NCI-H226 (cell line): Measurements from ENCODE around the gene ULK3.

Experiments used
- DNase-seq: peaks from one replicate; pipeline ENCODE4 v3.0.0-alpha.2; 2015

Gene ULK3

GRCh38 chr15:74839526-74840395 is 3.2 kb downstream of the ULK3 start:
- DNase-seq = no peak

DNA sequence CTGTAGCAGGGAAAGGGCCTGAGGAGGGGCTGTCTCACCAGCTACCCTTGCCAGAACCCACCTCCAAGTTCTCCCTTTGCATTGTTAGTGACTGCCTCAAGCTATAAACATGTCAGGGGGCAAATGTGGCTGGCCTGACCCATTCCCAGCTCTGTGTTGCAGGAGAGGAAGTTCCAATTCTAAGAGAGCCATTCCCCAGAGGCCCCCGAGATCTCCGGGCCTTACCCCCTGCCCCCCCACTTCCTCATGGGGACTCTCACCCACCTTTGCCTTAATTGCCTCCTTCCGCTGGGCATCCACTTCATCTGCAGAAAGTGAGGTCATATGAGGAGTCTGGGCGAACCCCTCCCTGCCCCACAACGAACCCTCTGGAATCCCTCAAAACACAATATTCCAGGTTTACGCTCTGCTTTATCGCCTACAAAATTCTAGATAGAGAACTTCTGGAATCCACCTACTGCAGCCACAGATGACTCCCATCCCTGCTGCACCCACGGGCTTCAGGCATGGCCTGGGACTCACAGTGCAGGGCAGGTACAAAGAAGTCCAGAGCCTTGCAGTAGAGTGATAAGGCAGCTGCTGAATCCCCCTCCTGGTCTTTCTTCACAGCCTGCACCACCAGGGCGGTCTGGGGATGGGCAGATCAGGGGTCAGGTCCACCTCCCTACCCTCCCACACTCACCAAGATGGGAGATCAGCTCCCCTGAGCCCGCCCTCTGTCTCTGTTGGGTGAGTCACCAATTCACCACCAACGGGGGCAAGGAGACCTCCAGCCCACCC is 4.0 kb downstream of the ULK3 start:
- no peak for DNase-seq

DNA sequence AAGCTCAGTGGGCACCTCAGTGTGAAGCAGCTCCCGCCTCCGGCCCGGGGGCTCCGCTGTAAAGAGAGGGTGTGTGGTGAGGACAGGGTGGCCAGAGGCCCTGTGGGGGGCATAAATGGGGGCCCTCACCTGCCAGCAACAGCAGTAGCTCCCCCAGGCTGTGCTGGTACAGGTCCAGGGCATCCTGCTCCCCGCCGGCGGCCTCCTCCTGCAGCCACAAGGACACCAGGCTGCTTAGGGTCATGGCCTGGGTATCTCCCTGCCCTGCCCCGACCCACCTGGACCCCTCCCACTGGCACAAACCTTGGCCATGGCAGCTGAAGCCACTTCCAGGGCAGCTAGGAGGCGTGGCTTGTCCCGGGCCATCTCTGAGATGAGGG is 4.8 kb downstream of the ULK3 start:
- DNase-seq = no peak

DNA sequence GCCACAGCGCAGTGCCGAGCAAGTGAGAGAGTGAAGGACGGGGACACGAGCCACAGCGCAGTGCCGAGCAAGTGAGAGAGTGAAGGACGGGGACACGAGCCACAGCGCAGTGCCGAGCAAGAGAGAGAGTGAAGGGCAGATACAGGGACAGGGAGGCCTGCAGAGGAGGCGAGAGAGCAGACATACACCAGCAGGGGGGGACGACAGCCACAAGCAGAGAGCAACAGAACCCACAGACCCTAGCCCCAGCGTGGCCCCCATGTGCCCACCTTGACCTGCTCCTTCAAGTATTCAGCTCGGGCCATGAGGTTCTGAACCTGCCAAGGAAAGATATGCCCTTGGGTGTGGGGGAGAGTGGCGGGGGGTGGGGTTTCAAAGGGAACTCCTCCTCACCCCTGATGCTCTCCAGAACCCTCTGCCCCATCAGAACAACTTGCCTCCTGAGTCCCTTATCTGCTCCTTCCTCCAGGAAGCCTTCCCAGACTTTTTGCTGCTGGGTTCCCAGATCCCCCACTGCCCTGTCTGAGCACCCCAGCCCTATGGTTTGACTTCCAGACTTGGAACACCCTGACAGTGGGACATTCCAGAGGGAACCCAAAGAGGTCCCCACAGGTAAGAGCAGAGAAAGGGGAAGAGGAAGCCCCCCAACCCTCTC is 5.3 kb downstream of the ULK3 start:
- DNase-seq = no peak

- DNase-seq = no peak
Observed at GRCh38 chr15:74836846-74837245, 6.1 kb downstream of the ULK3 start.

DNA sequence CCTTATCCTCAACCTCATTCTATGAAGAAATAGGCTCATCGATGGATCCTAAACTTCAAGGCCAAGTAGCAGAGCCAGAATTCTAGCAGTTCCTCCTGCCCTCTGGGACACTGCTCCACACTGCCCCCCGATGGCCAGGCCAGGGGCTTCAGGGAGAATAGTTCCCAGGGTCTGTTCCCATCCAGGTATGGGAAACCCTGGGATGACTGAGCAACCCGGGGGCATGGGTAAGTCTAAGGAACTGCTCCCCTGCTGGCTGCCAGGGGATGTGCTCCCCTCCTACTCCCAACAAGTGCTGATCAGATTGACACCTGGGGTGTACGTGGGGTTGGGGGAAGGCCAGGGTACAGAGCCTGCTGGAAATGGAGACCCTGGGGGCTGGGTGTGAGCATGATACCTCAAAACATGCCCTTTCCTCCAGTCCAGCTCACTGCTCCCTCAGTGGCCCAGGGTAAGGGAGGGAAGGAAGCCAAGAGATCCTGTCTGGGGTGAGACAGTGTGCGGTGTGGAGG is 7.6 kb downstream of the ULK3 start:
- peak; percentile 67 for DNase-seq

DNA sequence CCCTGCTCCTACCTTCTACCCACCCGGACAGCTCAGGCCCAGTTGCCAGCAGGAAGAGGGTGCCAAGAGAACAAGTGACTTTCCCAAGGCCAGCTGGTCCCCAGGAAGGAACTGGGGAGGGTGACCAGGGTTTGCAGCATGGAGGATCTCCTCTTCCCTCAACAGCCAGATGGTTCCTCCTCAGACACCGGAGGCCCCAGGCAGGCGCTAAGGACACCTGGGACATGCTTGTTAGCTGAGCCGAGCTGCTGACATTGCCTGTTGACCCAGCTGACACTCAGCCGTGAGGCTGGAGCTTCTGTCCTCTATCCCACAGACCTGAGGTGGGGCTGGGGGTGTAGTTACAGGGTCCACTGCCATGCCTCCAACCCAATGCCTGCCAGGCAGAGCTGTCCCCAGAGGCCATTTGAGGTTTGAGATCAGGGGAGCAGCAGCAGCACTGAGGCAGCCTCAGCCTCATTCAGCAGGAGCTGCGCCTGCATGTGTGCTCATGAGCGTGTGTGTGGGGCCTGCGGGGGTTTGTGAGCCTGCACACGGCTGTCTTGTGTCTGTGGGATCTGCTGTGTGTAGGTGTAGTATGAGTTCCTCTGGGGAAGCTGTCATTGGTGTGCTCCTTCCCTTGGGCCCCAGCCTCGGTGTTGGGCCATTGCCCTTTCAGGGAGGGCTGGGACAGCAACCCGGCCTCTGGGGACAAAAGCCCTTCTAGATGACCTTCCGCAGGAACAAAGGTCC is 9.4 kb downstream of the ULK3 start:
- DNase-seq = no peak

DNA sequence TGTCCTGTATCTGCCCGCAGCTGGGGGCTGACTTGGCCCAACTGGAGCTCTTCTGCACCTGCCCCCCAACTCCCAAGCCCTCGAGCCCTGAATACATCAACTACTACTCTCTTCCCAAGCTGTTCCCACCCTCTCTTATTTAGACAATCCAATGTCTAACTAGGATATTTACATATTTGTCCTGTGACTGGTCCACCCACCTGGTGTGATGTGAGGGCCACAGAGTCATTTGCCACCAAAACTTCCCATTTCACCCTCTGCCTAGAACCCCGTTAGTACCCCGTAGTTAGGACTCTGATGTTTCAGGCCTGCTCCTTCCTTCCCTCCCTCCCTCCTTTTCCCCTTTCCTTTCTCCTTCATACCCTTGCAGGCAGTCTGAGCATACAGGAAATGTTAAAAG is 10.1 kb downstream of the ULK3 start:
- no peak for DNase-seq

- no peak for DNase-seq
Observed at GRCh38 chr15:74831813-74832495, 11.0 kb downstream of the ULK3 start.

DNA sequence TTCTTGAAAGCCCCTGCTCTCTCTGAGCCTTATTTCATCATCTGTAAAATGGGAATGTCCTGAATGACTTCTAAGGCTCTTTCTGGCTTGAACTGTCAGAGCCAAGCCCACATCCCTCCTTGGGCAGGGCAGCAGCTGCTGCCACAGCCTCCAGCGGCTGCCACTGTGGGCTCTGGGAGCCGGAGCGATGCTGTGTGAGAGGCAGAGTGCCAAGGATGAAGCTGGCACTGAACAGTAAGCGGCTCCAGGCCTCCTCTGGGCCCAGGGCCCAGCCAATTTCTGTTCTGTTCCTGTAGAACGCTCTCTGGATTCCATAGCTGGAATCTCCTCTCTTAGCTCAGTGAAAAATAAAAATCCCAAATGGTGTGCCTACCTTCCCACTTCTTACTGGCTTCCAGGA is 12.1 kb downstream of the ULK3 start:
- DNase-seq = no peak

DNA sequence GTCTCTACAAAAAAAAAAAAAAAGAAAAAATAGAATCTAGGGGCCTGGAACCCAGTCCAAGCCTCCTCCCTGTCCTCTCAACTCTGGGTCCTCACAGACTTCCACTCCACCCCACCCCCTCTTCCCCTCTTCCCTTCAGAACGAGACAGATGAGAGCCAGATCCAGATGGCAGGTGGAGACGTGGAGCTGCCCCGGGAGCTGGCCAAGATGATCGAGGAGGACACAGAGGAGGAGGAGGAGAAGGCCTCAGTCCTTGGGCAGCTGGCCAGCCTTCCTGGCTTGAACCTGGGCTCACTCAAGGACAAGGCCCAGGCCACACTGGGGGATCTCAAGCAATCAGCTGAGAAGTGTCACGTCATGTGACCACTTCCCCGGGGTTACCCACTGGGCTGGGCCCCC is 13.0 kb downstream of the ULK3 start:
- DNase-seq = no peak

DNA sequence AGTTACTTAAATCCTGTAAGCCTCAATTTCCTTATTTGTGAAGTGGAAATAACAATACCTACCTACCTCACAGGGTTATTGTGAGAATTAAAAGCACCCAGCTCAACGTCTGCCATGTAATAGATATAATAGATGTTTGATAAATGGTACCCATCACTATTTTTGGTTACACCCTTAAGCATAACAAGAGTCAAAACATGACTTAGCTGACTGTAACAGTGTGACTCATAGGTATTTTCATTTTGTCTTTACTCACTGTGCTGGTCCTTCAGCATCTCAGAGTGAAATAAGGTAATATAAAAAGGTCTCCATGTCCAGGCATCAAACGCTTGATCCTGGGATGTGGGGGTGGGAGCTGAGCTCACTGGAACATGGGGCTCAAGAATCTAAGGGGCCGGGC is 13.5 kb downstream of the ULK3 start:
- no peak for DNase-seq

DNA sequence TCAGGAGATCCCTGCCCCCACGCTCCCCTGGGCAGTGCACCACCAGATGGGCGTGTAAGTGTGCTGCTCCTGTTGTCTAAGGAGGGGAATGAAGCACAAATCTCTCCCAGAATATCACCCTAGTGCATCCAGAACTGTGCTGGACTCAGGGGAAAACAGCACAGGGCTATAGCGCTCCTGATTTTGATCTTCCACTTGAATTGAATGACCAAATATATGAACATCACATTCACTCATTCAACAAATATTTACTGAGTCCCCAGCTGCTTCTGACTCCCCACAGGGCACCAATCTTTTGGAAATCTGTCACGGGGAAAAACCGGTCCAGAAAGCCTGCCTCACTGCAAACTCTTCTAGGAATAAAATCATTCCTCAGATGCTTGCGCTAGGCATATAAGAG is 14.1 kb downstream of the ULK3 start:
- no peak for DNase-seq

- DNase-seq = no peak
Observed at GRCh38 chr15:74827614-74828013, 15.3 kb downstream of the ULK3 start.

DNA sequence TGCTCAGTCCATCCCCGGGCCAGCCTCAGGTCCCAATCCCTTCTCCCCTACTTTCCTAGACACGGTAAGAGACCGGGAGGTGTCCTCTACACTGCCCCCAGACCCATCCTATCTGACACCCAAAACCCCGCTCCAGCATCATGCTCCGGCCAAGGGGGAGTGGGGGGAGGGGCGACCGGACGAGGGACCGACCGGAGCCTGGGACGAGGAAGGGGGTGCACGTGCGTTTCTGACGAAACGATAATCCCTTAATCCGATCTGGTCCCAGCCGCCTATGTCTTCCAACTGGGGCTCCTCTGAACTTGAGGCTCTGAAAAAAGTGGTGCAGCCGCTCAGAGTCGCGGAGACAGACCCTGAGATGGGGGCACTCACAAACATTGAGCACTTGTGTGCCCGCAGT is 16.0 kb downstream of the ULK3 start:
- DNase-seq = no peak

DNA sequence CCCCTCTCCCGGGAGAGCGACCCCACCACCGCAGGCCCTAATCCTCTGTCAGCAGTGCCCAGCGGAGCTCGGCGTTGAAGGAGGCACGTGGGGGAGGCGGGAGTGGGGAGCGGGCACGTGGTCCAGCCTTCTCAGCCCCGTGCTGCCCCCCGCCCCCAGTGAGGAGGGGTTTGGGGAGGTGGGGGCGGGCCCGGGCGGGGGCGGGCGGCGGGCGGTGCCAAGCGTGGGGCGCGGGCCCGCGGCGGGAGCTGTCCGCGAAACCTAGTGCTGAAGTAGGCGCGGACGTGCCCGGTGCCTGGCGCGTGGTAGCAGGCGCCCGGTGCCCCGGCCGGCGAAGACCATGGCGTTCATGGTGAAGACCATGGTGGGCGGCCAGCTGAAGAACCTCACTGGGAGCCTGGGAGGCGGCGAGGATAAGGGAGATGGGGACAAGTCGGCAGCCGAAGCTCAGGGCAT is 16.6 kb downstream of the ULK3 start, which contains the start of gene CPLX3:
Gene CPLX3 (plus strand): TSS at position 264 of the 456 bp plus-strand sequence. CDS start 77 bp downstream, at position 341.
- DNase-seq = no peak

GRCh38 chr15:74825866-74826265 is 17.1 kb downstream of the ULK3 start:
- DNase-seq = no peak

GRCh38 chr15:74824976-74825375 is 18.0 kb downstream of the ULK3 start:
- no peak for DNase-seq

GRCh38 chr15:74823324-74823723 is 19.6 kb downstream of the ULK3 start:
- no peak for DNase-seq

DNA sequence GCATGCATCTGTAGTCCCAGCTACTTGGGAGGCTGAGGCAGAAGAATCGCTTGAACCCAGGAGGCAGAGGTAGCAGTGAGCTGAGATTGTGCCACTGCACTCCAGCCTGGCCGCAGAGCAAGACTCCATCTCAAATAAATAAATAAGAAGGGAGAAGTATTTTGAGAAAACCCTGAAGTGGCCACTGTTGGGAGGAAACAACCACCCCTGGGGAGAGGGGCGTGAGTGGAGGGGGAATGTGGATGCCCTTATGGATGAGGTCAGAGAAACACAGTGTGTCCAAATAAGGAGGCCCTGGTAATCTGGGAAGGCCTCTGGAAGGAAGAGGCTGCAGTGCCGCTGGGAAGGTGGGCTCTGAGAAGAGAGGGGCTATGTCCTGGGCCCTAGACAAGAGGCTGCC is 20.7 kb downstream of the ULK3 start:
- DNase-seq = no peak

- DNase-seq = no peak
Observed at GRCh38 chr15:74821790-74822158, 21.2 kb downstream of the ULK3 start.
